ENCODE measurements around the gene SLC16A9. TPM values are rescaled to one million over a fixed set of nuclear protein-coding genes. Genes with fewer than 3 reads are reported as not detected.

Gene SLC16A9
- polyA plus RNA-seq, 1 of the 3 experiments (the other 2 are of a cell fraction), result 4.7 TPM

GRCh38 chr10:59623133-59624121, 86.2 kb downstream of the SLC16A9 start:
- Histone ChIP-seq H3K36me3 (replicated peaks in 1 of 2; ENCODE audit: control insufficient read depth in 1 of 2, insufficient read depth in 2 of 2, low read length in 1 of 2) (no peaks in the 10 kb centered on the region), H3K9ac (no peak overlapping the region), H3F3A (replicated peaks; ENCODE audit: insufficient read depth) (no peaks in the 10 kb centered on the region), H3K9me2 (no peaks in the 10 kb centered on the region), H3K79me2 (ENCODE audit: insufficient read depth) (no peaks in the 10 kb centered on the region), H3K27me3 (ENCODE audit: insufficient read depth) (no peaks in the 10 kb centered on the region), H3K4me1 (ENCODE audit: control insufficient read depth in 1 of 2, insufficient read depth in 2 of 2, low read depth in 1 of 2, low read length in 1 of 2) (peaks cover 0 to 2% of the 10 kb centered on the region in 2 experiments; a peak in 1 of 4 replicates), H3K9me3 (no peaks in the 10 kb centered on the region), H3K27ac (ENCODE audit: low read depth in 2 of 2, low read length in 1 of 2) (no peak overlapping the region), H3K4me2 (no peak overlapping the region), H2AFZ (ENCODE audit: low read depth) (no peak overlapping the region), H3K4me3 (ENCODE audit: low read depth in 2 of 2, low read length in 1 of 2) (no peak overlapping the region), H4K20me1 (ENCODE audit: insufficient read depth) (no peaks in the 10 kb centered on the region)
- TF ChIP-seq REST (IDR thresholded peaks at IDR 0.05; ENCODE audit: low read depth, low read length) (no peak), CHD2 (IDR thresholded peaks at IDR 0.05; ENCODE audit: low read length, partially characterized antibody) (no peak), SMC3 (IDR thresholded peaks at IDR 0.05; ENCODE audit: low read depth, low read length) (no peak), RAD21 (IDR thresholded peaks at IDR 0.05; ENCODE audit: low read length) (no peak), JUND (IDR thresholded peaks at IDR 0.05) (no peak), TEAD4 (IDR thresholded peaks at IDR 0.05; ENCODE audit: borderline replicate concordance, insufficient read depth) (no peak), MXI1 (IDR thresholded peaks at IDR 0.05; ENCODE audit: low read depth, low read length) (no peak)
- TF ChIP-seq, protein P1, sequence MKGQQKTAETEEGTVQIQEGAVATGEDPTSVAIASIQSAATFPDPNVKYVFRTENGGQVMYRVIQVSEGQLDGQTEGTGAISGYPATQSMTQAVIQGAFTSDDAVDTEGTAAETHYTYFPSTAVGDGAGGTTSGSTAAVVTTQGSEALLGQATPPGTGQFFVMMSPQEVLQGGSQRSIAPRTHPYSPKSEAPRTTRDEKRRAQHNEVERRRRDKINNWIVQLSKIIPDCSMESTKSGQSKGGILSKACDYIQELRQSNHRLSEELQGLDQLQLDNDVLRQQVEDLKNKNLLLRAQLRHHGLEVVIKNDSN (IDR thresholded peaks at IDR 0.05; ENCODE audit: borderline replicate concordance, low read depth), result no peak
- TF ChIP-seq, protein P2, sequence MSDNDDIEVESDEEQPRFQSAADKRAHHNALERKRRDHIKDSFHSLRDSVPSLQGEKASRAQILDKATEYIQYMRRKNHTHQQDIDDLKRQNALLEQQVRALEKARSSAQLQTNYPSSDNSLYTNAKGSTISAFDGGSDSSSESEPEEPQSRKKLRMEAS (IDR thresholded peaks at IDR 0.05; ENCODE audit: low read depth), result no peak
- ChIA-PET CTCF (interaction anchor here (0.6 to 8.2 kb wide), 40 partner anchors 11 to 1209 kb away, joined by 3 to 85 read pairs (median 4); partner anchors contain the start of genes FAM13C and SLC16A9), POLR2A (no interaction called here)
- no peak for DNase-seq
- 80% methylated on average over 16 of the region's 16 CpGs for WGBS (ENCODE audit: low lambda C conversion rate)
